ENCODE measurements around the gene MCF2L2. TPM values are rescaled to one million over a fixed set of nuclear protein-coding genes. Genes with fewer than 3 reads are reported as not detected.
"Not testable (repeated sequence)": the region's sequence is repeated elsewhere in the genome, so short reads cannot be mapped to it uniquely, and the experiment has no call there.

The MCF2L2 gene
- total RNA-seq, 1 donor from 2014 or later, result 2.7 TPM

DNA sequence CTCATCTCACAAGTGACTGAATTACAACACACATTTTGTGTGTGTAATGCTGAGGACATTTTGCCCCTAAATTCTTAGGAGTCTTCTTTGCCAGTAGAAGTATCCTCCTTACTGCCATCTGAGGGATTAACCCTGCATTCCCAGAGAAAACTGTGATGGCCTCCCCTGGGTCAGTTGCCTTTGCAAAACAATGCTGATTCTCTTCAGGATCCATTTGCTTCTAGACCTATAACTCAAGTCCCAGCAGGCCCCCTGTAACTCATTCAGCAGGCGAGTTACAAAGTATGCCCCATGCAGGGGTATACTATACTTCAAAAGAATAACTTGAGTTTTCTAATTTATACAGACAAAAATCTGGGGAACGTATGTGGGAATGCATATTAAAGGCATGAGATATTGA, 6.6 kb upstream of the MCF2L2 start:
- peak overlapping the region; percentile 28 for H3K4me3 Mint-ChIP-seq
- H3K9me3 Mint-ChIP-seq, result no peaks in the 10 kb centered on the region
- no peak for TF ChIP-seq CTCF (conservative IDR thresholded peaks at IDR 0.05)
- H3K27ac Mint-ChIP-seq, result no peak overlapping the region
- H3K27me3 Mint-ChIP-seq, result peaks cover 61% of the 10 kb centered on the region
- no peak for DNase-seq (ENCODE audit: extremely low spot score, unreplicated experiment)
- H3K4me1 Mint-ChIP-seq (ENCODE audit: unreplicated experiment), result peaks cover 10% of the 10 kb centered on the region
- H3K36me3 Mint-ChIP-seq, result no peaks in the 10 kb centered on the region

GRCh38 chr3:183434503-183434902, 6.1 kb upstream of the MCF2L2 start:
- no peak for DNase-seq (ENCODE audit: extremely low spot score, unreplicated experiment)
- H3K36me3 Mint-ChIP-seq, result no peaks in the 10 kb centered on the region
- no peak overlapping the region for H3K4me3 Mint-ChIP-seq
- no peak for TF ChIP-seq CTCF (conservative IDR thresholded peaks at IDR 0.05)
- H3K27me3 Mint-ChIP-seq, result peaks cover 64% of the 10 kb centered on the region
- H3K27ac Mint-ChIP-seq, result no peak overlapping the region
- H3K4me1 Mint-ChIP-seq (ENCODE audit: unreplicated experiment), result peaks cover 10% of the 10 kb centered on the region
- H3K9me3 Mint-ChIP-seq, result no peaks in the 10 kb centered on the region

DNA sequence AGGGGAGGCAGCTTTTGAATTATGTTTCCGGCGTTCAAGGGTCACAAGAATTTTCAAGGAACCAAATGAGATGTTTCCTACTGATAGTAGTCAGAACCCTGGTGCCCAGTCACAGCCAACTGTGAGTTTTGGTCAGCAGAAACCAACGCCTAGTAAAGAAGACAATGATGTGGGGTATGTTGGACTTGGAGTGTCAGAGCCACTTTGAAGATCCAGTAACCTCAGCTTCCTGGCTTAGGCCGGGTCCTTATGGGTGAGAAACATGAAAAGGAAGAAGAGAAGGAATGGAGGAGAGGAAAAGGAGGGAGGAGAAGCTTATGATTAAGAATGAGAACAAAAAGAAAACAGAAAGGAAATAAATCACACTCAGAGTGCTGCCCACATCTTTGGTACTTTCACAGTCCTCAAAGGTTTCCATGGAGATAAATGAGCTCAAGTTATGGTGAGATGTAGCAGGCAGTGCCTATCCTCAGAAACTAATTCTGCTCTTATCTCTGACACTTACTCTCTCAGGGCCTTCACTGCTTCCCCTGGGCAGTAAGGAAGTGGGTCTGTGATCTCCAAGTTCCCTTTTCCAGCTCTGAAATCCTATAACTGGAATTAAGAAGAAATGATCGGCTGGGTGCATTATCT, 2.0 kb upstream of the MCF2L2 start:
- TF ChIP-seq CTCF (conservative IDR thresholded peaks at IDR 0.05), result no peak
- H3K9me3 Mint-ChIP-seq, result no peaks in the 10 kb centered on the region
- no peaks in the 10 kb centered on the region for H3K36me3 Mint-ChIP-seq
- peak overlapping the region; percentile 8 for H3K4me3 Mint-ChIP-seq
- no peak for DNase-seq (ENCODE audit: extremely low spot score, unreplicated experiment)
- H3K4me1 Mint-ChIP-seq (ENCODE audit: unreplicated experiment), result peaks cover 10% of the 10 kb centered on the region
- peaks cover 83% of the 10 kb centered on the region for H3K27me3 Mint-ChIP-seq
- no peak overlapping the region for H3K27ac Mint-ChIP-seq

GRCh38 chr3:183427876-183428446, 458 bp downstream of the MCF2L2 start:
- Mint-ChIP-seq H3K4me1 (ENCODE audit: unreplicated experiment) (no peaks in the 10 kb centered on the region), H3K27me3 (peaks cover 75% of the 10 kb centered on the region)

GRCh38 chr3:183427196-183427875, 1.1 kb downstream of the MCF2L2 start:
- no peaks in the 10 kb centered on the region for H3K36me3 Mint-ChIP-seq
- no peak overlapping the region for H3K27ac Mint-ChIP-seq
- H3K27me3 Mint-ChIP-seq, result peaks cover 71% of the 10 kb centered on the region
- H3K4me3 Mint-ChIP-seq, result peak overlapping the region; percentile 86
- H3K4me1 Mint-ChIP-seq (ENCODE audit: unreplicated experiment), result no peaks in the 10 kb centered on the region
- H3K9me3 Mint-ChIP-seq, result no peaks in the 10 kb centered on the region
- no peak for TF ChIP-seq CTCF (conservative IDR thresholded peaks at IDR 0.05)
- no peak for DNase-seq (ENCODE audit: extremely low spot score, unreplicated experiment)

More at GRCh38 chr3:183427876-183428446, 458 bp downstream of the MCF2L2 start:
- no peak overlapping the region for H3K27ac Mint-ChIP-seq
- TF ChIP-seq CTCF (conservative IDR thresholded peaks at IDR 0.05), result no peak
- H3K9me3 Mint-ChIP-seq, result no peaks in the 10 kb centered on the region
- peak; percentile 72 for DNase-seq (ENCODE audit: extremely low spot score, unreplicated experiment)
- no peaks in the 10 kb centered on the region for H3K36me3 Mint-ChIP-seq
- peak overlapping the region; percentile 86 for H3K4me3 Mint-ChIP-seq

DNA sequence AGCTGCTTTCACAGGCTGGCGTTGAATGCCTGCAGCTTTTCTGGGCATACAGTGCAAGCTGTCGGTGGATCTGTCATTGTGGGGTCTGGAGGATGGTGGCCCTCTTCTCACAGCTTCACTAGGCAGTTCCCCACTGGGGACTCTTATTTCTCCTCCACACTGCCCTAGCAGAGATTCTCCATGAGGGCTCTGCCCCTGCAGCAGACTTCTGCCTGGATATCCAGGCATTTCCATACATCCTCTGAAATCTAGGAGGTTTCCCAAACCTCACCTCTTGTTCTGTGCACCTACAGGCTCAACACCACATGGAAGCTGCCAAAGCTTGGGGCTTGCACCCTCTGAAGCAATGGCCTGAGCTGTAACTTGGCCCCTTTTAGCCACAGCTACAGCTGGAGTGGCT, 9.6 kb downstream of the MCF2L2 start:
- H3K4me1 Mint-ChIP-seq (ENCODE audit: unreplicated experiment); H3K27ac Mint-ChIP-seq; H3K27me3 Mint-ChIP-seq; H3K36me3 Mint-ChIP-seq; H3K9me3 Mint-ChIP-seq; H3K4me3 Mint-ChIP-seq; DNase-seq (ENCODE audit: extremely low spot score, unreplicated experiment): not testable (repeated sequence)

Measured in type B pancreatic cell (in vitro differentiated cells).